Neutrophil (primary cell): ENCODE measurements around the gene VEZF1.
A peak's percentile ranks its signal among the peaks of the same experiment; 100 is the strongest.

Experiments used
- H3K27ac ChIP-seq: fragments of 200-600 bp; sonication (generic); 2 replicates; pipeline ENCODE4 v1.5.1; 2016; ENCODE audit warnings: mild to moderate bottlenecking, moderate library complexity
- H3K27me3 ChIP-seq: fragments of 200-600 bp; sonication (generic); 2 replicates; pipeline ENCODE4 v1.6.0; 2016; ENCODE audit warnings: mild to moderate bottlenecking
- H3K36me3 ChIP-seq: fragments of 200-600 bp; sonication (generic); 2 replicates; pipeline ENCODE4 v1.5.1; 2017
- H3K4me1 ChIP-seq, 2 experiments: fragments of 200-600 bp in 1 of 2; sonication (generic) in 1 of 2; 1 replicate in 1 of 2; 2 replicates in 1 of 2; pipeline versions ENCODE4 v1.5.1 to v1.6.1; 2013 to 2016; ENCODE audit warnings: low read depth in 1 of 2, low read length in 1 of 2, mild to moderate bottlenecking in 1 of 2, moderate library complexity in 1 of 2; ENCODE audit not compliant: control insufficient read depth in 1 of 2, insufficient read depth in 1 of 2
- H3K4me3 ChIP-seq, 2 experiments: fragments of 200-600 bp in 1 of 2; sonication (generic) in 1 of 2; 1 replicate in 1 of 2; 2 replicates in 1 of 2; pipeline ENCODE4 v1.5.1; 2013 to 2016; ENCODE audit warnings: low read depth in 1 of 2, low read length in 1 of 2, mild to moderate bottlenecking in 1 of 2, moderate library complexity in 1 of 2
- H3K9me3 ChIP-seq: fragments of 200-600 bp; sonication (generic); 2 replicates; pipeline ENCODE4 v1.5.1; 2016
- CTCF ChIP-seq: fragments of 200-600 bp; sonication (generic); IDR thresholded peaks from 2 replicates; pipeline ENCODE4 v1.5.1; 2016; ENCODE audit warnings: antibody characterized with exemption

The VEZF1 gene

GRCh38 chr17:58019039-58019438, 31.0 kb upstream of the VEZF1 start:
- no peak overlapping the region for H3K4me3 ChIP-seq
- no peaks in the 10 kb centered on the region for H3K9me3 ChIP-seq
- H3K27me3 ChIP-seq: peaks cover 59% of the 10 kb centered on the region
- no peak overlapping the region for H3K27ac ChIP-seq
- H3K4me1 ChIP-seq: no peaks in the 10 kb centered on the region
- no peak for TF ChIP-seq CTCF
- H3K36me3 ChIP-seq: no peaks in the 10 kb centered on the region

DNA sequence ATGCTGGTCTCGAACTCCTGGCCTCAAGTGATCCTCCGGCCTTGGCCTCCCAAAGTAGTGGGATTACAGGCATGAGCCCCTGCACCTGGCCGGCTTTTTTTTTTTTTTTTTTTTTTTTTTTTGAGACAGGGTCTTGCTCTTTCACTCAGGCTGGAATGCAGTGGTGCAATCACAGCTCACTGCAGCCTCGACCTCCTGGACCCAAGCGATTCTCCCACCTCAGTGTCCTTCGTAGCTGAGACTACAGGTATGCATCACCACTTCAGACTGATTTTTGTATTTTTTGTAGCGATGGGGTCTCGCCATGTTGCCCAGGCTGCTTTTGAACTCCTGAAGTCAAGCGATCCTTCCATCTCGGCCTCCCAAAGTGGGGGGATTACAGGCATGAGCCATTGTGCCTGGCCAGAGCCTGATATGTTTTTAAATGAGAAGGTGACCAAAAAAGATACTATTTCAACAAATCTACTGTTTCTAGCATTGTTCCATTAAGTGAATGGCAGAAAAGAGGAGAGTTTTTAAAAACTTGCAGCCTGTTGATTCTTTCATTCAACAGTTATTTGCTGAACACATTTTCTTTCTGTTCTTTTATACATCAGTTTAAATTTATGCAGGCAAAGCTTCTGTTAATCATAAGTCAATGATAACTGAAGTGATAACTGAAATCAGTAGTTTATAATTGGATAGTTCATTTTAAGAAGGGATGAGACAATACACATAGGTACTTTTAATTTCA, 22.2 kb upstream of the VEZF1 start:
- Histone ChIP-seq H3K9me3 (no peaks in the 10 kb centered on the region), H3K4me3 (no peak overlapping the region), H3K36me3 (peaks cover 8% of the 10 kb centered on the region), H3K27me3 (peaks cover 13% of the 10 kb centered on the region), H3K4me1 (peaks cover 28 to 29% of the 10 kb centered on the region in 2 experiments), H3K27ac (no peak overlapping the region)
- TF ChIP-seq CTCF: no peak

DNA sequence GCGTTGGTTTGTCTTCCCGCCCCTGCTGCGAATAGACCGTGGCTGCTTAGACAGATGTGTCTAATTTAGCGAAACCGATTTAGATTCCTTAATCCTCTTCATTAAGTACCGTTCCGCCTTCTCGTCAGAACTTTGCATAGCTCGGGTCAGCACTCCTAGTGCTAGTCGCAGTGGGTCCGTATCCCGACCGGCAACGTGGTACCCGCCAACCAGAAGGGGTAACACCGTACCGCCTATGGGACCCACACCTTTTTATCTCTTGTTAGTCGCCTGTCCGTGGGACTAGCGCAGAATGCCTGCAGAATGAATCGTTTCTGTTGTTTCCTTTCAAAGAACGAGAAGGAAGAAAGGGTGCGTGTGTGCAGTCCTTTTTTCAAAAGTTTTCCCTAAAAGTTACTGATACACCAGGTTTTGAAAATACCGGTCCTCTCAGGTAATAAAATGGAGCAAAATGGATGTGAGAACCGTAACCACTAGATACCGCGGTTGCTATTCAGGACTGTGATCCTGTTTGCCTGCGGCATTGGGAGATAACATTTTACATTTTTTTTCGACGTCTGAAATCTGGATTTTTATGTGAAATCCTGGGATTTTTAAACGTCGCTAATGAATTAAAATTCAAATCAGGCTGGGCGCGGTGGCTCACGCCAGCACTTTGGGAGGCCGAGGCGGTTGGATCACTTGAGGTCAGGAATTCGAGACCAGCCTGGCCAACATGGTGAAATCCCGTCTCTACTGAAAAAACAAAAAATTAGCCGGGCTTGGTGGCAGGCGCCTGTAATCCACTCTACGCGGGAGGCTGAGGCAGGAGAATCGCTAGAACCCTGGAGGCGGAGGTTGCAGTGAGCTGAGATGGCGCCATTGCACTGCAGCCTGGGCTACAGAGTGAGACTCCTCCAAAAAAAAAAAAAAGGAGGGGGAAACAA, 20.0 kb upstream of the VEZF1 start:
- H3K4me1 ChIP-seq: peaks cover 44% of the 10 kb centered on the region in 2 experiments
- H3K27me3 ChIP-seq: no peaks in the 10 kb centered on the region
- peak overlapping the region; percentile 81 to 85 for H3K4me3 ChIP-seq
- TF ChIP-seq CTCF: no peak
- H3K36me3 ChIP-seq: peaks cover 30% of the 10 kb centered on the region
- peak overlapping the region; percentile 92 for H3K27ac ChIP-seq
- H3K9me3 ChIP-seq: no peaks in the 10 kb centered on the region

DNA sequence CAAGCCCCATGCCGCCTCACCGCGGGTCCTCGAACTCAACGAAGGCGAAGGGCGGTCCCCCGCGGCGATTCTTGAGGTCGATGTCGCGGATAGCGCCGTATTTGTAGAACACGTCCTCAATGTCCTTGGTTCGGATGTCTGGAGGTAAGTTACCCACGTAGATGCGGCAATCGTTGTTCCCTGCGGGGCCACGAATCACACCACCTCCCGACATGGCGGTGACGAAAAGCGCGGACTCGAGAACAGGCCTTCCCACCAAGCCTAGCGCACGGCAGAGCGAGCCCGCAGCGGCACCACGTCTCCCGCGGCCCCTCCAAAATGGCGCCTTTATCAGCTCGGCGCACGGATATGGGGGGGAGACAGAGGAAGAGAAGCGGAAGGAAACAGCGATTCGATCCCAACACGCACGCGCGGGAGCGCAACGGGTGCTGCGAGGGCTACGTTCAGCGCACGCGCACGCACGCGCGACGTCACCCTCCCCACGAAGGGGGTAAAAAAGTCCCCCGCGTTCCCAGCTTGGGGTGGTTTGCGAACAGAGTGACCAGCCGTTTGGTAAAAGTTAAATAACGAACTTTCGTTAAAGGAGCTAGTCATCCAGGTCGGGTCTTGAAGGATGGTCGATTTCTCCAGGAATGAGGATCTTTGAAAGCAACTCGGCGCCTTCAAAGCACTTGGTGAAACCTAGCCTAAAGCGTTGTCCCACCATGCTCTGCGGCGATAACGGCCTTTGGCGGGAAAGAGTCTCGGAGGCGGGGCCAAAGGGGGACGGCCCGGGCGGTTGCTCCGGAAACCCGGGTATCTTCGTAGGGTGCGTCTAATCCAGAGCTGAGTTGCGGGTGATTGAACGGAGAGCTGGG, 19.1 kb upstream of the VEZF1 start, which contains the start of gene SRSF1:
SRSF1 (minus strand) TSS at position 323 of the 857 bp plus-strand sequence; CDS start at position 214, 109 bp downstream.
- H3K4me3 ChIP-seq: peak within 1 kb of the TSS; percentile 81 to 85
- H3K4me1 ChIP-seq: peaks cover 44% of the 10 kb centered on the region in 2 experiments
- no peaks in the 10 kb centered on the region for H3K9me3 ChIP-seq
- peak; percentile 18 for TF ChIP-seq CTCF
- H3K27ac ChIP-seq: peak within 1 kb of the TSS; percentile 92
- peaks cover 38% of the 10 kb centered on the region for H3K36me3 ChIP-seq
- no peaks in the 10 kb centered on the region for H3K27me3 ChIP-seq

GRCh38 chr17:58006560-58006923, 18.5 kb upstream of the VEZF1 start:
- TF ChIP-seq CTCF: no peak
- peaks cover 44% of the 10 kb centered on the region in 2 experiments for H3K4me1 ChIP-seq

More at GRCh38 chr17:58006560-58006923, 18.5 kb upstream of the VEZF1 start:
- H3K27me3 ChIP-seq: no peaks in the 10 kb centered on the region
- peak overlapping the region; percentile 81 to 85 for H3K4me3 ChIP-seq
- H3K27ac ChIP-seq: peak overlapping the region; percentile 92
- peaks cover 38% of the 10 kb centered on the region for H3K36me3 ChIP-seq
- H3K9me3 ChIP-seq: no peaks in the 10 kb centered on the region
